ENCODE results near the gene SFXN3. TPM values are rescaled to one million over a fixed set of nuclear protein-coding genes. Genes with fewer than 3 reads are reported as not detected.

SFXN3 gene
- polyA plus RNA-seq, 3 donors, result 21.3 to 152 (median 24.2) TPM

GRCh38 chr10:101075775-101076174 lies 44.7 kb downstream of the SFXN3 start:
- Mint-ChIP-seq H3K9me3 (peaks cover 0 to 6% (median 0%) of the 10 kb centered on the region in 7 donors), H3K27me3 (ENCODE audit: low read depth in 3 of 3) (peaks cover 33 to 60% (median 56%) of the 10 kb centered on the region in 3 donors), H3K27ac (no peak overlapping the region), H3K4me3 (peak overlapping the region in 1 of 2 donors; percentile 47), H3K36me3 (peaks cover 5 to 6% of the 10 kb centered on the region in 2 donors), H3K4me1 (peaks cover 34% of the 10 kb centered on the region)
- WGBS (ENCODE audit: insufficient coverage), result no CpG with 5 or more reads among the region's 4 CpGs
- TF ChIP-seq, protein P1, sequence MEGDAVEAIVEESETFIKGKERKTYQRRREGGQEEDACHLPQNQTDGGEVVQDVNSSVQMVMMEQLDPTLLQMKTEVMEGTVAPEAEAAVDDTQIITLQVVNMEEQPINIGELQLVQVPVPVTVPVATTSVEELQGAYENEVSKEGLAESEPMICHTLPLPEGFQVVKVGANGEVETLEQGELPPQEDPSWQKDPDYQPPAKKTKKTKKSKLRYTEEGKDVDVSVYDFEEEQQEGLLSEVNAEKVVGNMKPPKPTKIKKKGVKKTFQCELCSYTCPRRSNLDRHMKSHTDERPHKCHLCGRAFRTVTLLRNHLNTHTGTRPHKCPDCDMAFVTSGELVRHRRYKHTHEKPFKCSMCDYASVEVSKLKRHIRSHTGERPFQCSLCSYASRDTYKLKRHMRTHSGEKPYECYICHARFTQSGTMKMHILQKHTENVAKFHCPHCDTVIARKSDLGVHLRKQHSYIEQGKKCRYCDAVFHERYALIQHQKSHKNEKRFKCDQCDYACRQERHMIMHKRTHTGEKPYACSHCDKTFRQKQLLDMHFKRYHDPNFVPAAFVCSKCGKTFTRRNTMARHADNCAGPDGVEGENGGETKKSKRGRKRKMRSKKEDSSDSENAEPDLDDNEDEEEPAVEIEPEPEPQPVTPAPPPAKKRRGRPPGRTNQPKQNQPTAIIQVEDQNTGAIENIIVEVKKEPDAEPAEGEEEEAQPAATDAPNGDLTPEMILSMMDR (IDR thresholded peaks at IDR 0.05), result no peak
- peaks cover 26 to 29% of the 10 kb centered on the region in 2 donors for H3K4me1 ChIP-seq (ENCODE audit: control insufficient read depth in 1 of 2, insufficient read depth in 2 of 2, low read length in 2 of 2)
- H3K79me2 ChIP-seq (ENCODE audit: insufficient read depth, low read length), result no peaks in the 10 kb centered on the region
- no peak overlapping the region for H3K27ac ChIP-seq (ENCODE audit: low read depth in 1 of 2, low read length in 2 of 2)
- H2AFZ ChIP-seq (ENCODE audit: insufficient read depth, low read depth, low read length, poor library complexity, severe bottlenecking), result no peak overlapping the region
- intact Hi-C loops (cut with micrococcal nuclease), result no loop called here
- no peaks in the 10 kb centered on the region for H4K20me1 ChIP-seq (ENCODE audit: insufficient read depth, low read length)
- H3K36me3 ChIP-seq (replicated peaks in 1 of 2; ENCODE audit: control insufficient read depth in 1 of 2, insufficient read depth in 2 of 2, low read length in 2 of 2), result no peaks in the 10 kb centered on the region
- no peak overlapping the region for H3K9ac ChIP-seq (ENCODE audit: insufficient read depth, low read length, poor library complexity, severe bottlenecking)
- no peak for DNase-seq
- H3K27me3 ChIP-seq (ENCODE audit: control insufficient read depth in 2 of 2, insufficient read depth in 2 of 2, low read length in 2 of 2), result peaks cover 36 to 54% of the 10 kb centered on the region in 2 donors
- H3K4me2 ChIP-seq (replicated peaks; ENCODE audit: extremely low read depth, low read length, poor library complexity, severe bottlenecking), result no peak overlapping the region
- H3K9me3 ChIP-seq (replicated peaks in 1 of 2; ENCODE audit: control insufficient read depth in 1 of 2, insufficient read depth in 1 of 2, low read length in 2 of 2), result no peaks in the 10 kb centered on the region
- H3K4me3 ChIP-seq (replicated peaks in 1 of 3; ENCODE audit: low read depth in 2 of 3, low read length in 3 of 3), result no peak overlapping the region

GRCh38 chr10:101076630-101077029 lies 45.6 kb downstream of the SFXN3 start:
- WGBS (ENCODE audit: insufficient coverage), result 72% methylated on average over 2 of the region's 5 CpGs
- TF ChIP-seq, protein P1 (IDR thresholded peaks at IDR 0.05), result no peak
- Mint-ChIP-seq H3K27ac (no peak overlapping the region), H3K4me1 (peaks cover 25% of the 10 kb centered on the region), H3K27me3 (ENCODE audit: low read depth in 3 of 3) (peaks cover 36 to 66% (median 63%) of the 10 kb centered on the region in 3 donors), H3K9me3 (peaks cover 0 to 6% (median 0%) of the 10 kb centered on the region in 7 donors), H3K36me3 (peaks cover 5 to 6% of the 10 kb centered on the region in 2 donors), H3K4me3 (no peak overlapping the region)
- Histone ChIP-seq H3K9me3 (replicated peaks in 1 of 2; ENCODE audit: control insufficient read depth in 1 of 2, insufficient read depth in 1 of 2, low read length in 2 of 2) (no peaks in the 10 kb centered on the region), H3K4me1 (ENCODE audit: control insufficient read depth in 1 of 2, insufficient read depth in 2 of 2, low read length in 2 of 2) (peaks cover 20 to 21% of the 10 kb centered on the region in 2 donors), H3K4me2 (replicated peaks; ENCODE audit: extremely low read depth, low read length, poor library complexity, severe bottlenecking) (no peak overlapping the region), H2AFZ (ENCODE audit: insufficient read depth, low read depth, low read length, poor library complexity, severe bottlenecking) (no peak overlapping the region), H3K27me3 (ENCODE audit: control insufficient read depth in 2 of 2, insufficient read depth in 2 of 2, low read length in 2 of 2) (peaks cover 36 to 62% of the 10 kb centered on the region in 2 donors), H3K27ac (ENCODE audit: low read depth in 1 of 2, low read length in 2 of 2) (no peak overlapping the region), H3K9ac (ENCODE audit: insufficient read depth, low read length, poor library complexity, severe bottlenecking) (no peak overlapping the region), H3K4me3 (replicated peaks in 1 of 3; ENCODE audit: low read depth in 2 of 3, low read length in 3 of 3) (no peak overlapping the region), H3K79me2 (ENCODE audit: insufficient read depth, low read length) (no peaks in the 10 kb centered on the region), H3K36me3 (replicated peaks in 1 of 2; ENCODE audit: control insufficient read depth in 1 of 2, insufficient read depth in 2 of 2, low read length in 2 of 2) (no peaks in the 10 kb centered on the region), H4K20me1 (ENCODE audit: insufficient read depth, low read length) (no peaks in the 10 kb centered on the region)
- intact Hi-C loops (cut with micrococcal nuclease), result no loop called here
- no peak for DNase-seq
